Thymus (tissue), 11 donors: Measurements from ENCODE around the gene RUNX2. TPM values are rescaled to one million over a fixed set of nuclear protein-coding genes. Genes with fewer than 3 reads are reported as not detected.

Experiments
- DNase-seq, 9 donors: peaks; one replicate each; pipeline ENCODE4 v3.0.0-alpha.2; 2013; ENCODE audit warnings: low spot score in 9 of 9, low read depth in 6 of 9, missing footprints in 1 of 9
- H3K27ac ChIP-seq, 2 donors: one replicate each; pipeline ENCODE4 v1.5.1; 2013; ENCODE audit warnings: control low read depth in 1 of 2, low read depth in 1 of 2, low read length in 1 of 2, mild to moderate bottlenecking in 1 of 2, moderate library complexity in 1 of 2
- H3K27me3 ChIP-seq, 2 donors: one replicate each; pipeline ENCODE4 v1.5.1; 2013; ENCODE audit warnings: low read length in 1 of 2; ENCODE audit not compliant: control insufficient read depth in 2 of 2, insufficient read depth in 1 of 2
- H3K36me3 ChIP-seq, 2 donors: one replicate each; pipeline ENCODE4 v1.5.1; 2013; ENCODE audit warnings: low read length in 1 of 2, mild to moderate bottlenecking in 1 of 2, moderate library complexity in 1 of 2; ENCODE audit not compliant: control insufficient read depth in 2 of 2, insufficient read depth in 2 of 2
- H3K4me1 ChIP-seq, 2 donors: one replicate each; pipeline ENCODE4 v1.5.1; 2013; ENCODE audit warnings: low read length in 2 of 2; ENCODE audit not compliant: control insufficient read depth in 2 of 2, insufficient read depth in 2 of 2
- H3K4me3 ChIP-seq, 2 donors: one replicate each; pipeline ENCODE4 v1.5.1; 2013; ENCODE audit warnings: low read length in 2 of 2, control low read depth in 1 of 2, mild to moderate bottlenecking in 1 of 2
- H3K9me3 ChIP-seq, 2 donors: one replicate each; pipeline ENCODE4 v1.5.1; 2013; ENCODE audit warnings: low read length in 1 of 2, mild to moderate bottlenecking in 1 of 2; ENCODE audit not compliant: control insufficient read depth in 2 of 2, insufficient read depth in 1 of 2
- WGBS: extraction: QIAGEN DNeasy Blood & Tissue Kit; methylation state at CpG from one replicate; pipeline ENCODE4 v1.1.7; 2013; 5-methylcytosine and 5-hydroxymethylcytosine counted together
- polyA plus RNA-seq: library from polyadenylated mRNA; stranded (reverse); fragments of 200-250 nt; gene quantifications from one replicate; pipeline ENCODE4 v1.2.3, GENCODE V29; 2013
- total RNA-seq: library from RNA; stranded (reverse); fragments of 120-200 nt; gene quantifications from one replicate; pipeline ENCODE4 v1.2.4, GENCODE V29; 2013
- donor health status: healthy.

Gene RUNX2
- total and polyA plus RNA-seq, 2 donors: 3.7 to 7.1 TPM

DNA sequence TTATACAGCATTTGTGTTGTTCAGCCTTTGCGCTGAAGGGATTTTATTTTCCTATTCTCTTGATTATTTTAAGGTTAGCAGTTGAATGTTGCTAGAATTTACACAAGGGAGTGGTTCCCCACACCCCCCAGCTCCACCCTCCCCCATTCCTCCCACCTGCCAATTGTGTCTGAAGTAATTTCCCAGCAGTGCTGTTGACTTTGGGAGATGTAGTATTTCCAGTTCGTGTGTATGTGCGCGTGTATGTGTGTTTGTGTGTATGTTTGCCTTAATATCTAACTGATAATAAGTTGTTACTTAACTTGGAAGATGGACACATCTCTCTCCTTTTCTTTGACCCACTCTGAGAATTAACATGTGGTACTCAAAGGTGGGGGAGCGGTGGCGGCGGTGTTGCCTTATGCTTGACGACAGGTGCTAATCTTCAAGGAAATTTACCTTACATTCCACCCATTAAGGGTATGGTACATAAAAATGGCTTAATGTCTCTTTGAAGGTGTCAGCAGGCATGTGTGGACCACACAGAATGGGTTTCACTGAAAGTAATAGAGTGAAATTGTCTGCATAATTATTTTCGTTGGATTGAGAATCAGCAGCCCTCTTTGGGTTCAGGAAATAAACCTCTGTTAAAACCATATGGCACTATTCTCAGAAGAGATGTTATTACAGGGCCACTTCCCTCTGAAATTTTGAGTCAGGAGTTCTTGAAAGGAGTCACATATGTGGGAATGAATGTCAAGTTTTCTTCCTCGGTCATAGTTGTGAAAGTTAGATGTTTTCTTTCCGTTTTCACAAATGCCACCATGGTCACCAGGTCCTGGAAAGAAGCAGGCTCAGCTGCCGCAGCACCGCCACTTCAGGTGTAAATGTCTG, 145.2 kb downstream of the RUNX2 start:
- WGBS: 96% methylated on average over 13 of the region's 13 CpGs
- Histone ChIP-seq H3K27me3 (peaks cover 0 to 4% of the 10 kb centered on the region in 2 donors), H3K36me3 (no peaks in the 10 kb centered on the region), H3K27ac (no peak overlapping the region), H3K4me3 (no peak overlapping the region), H3K4me1 (peaks cover 0 to 3% of the 10 kb centered on the region in 2 donors), H3K9me3 (no peaks in the 10 kb centered on the region)
- no peak for DNase-seq

GRCh38 chr6:45474376-45474775, 146.2 kb downstream of the RUNX2 start:
- 95% methylated on average over 2 of the region's 2 CpGs for WGBS
- Histone ChIP-seq H3K36me3 (no peaks in the 10 kb centered on the region), H3K27ac (no peak overlapping the region), H3K27me3 (peaks cover 0 to 4% of the 10 kb centered on the region in 2 donors), H3K4me3 (no peak overlapping the region), H3K4me1 (peaks cover 0 to 3% of the 10 kb centered on the region in 2 donors), H3K9me3 (no peaks in the 10 kb centered on the region)
- no peak for DNase-seq

GRCh38 chr6:45476341-45476740, 148.2 kb downstream of the RUNX2 start:
- WGBS: 97% methylated on average over 2 of the region's 2 CpGs
- Histone ChIP-seq H3K4me1 (peaks cover 0 to 9% of the 10 kb centered on the region in 2 donors), H3K4me3 (no peak overlapping the region), H3K27ac (no peak overlapping the region), H3K9me3 (no peaks in the 10 kb centered on the region), H3K36me3 (no peaks in the 10 kb centered on the region), H3K27me3 (peaks cover 0 to 4% of the 10 kb centered on the region in 2 donors)
- DNase-seq: no peak

- Histone ChIP-seq H3K4me1 (peaks cover 0 to 9% of the 10 kb centered on the region in 2 donors), H3K36me3 (no peaks in the 10 kb centered on the region), H3K4me3 (no peak overlapping the region), H3K27ac (no peak overlapping the region), H3K27me3 (peaks cover 0 to 9% of the 10 kb centered on the region in 2 donors), H3K9me3 (no peaks in the 10 kb centered on the region)
- 91% methylated on average over 2 of the region's 2 CpGs for WGBS
- DNase-seq: no peak
Measured at GRCh38 chr6:45477278-45477677, 149.1 kb downstream of the RUNX2 start.

GRCh38 chr6:45477790-45478189, 149.7 kb downstream of the RUNX2 start:
- H3K27ac ChIP-seq: no peak overlapping the region
- H3K36me3 ChIP-seq: no peaks in the 10 kb centered on the region
- H3K4me1 ChIP-seq: peaks cover 0 to 9% of the 10 kb centered on the region in 2 donors
- peaks cover 0 to 9% of the 10 kb centered on the region in 2 donors for H3K27me3 ChIP-seq
- peak in 1 of 9 donors; percentile 47 for DNase-seq
- WGBS: 9% methylated on average over 3 of the region's 3 CpGs
- H3K4me3 ChIP-seq: no peak overlapping the region
- no peaks in the 10 kb centered on the region for H3K9me3 ChIP-seq

- Histone ChIP-seq H3K4me1 (peaks cover 0 to 9% of the 10 kb centered on the region in 2 donors), H3K27ac (no peak overlapping the region), H3K36me3 (no peaks in the 10 kb centered on the region), H3K27me3 (peaks cover 3 to 9% of the 10 kb centered on the region in 2 donors), H3K9me3 (no peaks in the 10 kb centered on the region), H3K4me3 (no peak overlapping the region)
- 74% methylated on average over 2 of the region's 2 CpGs for WGBS
- DNase-seq: no peak
Measured at GRCh38 chr6:45478240-45478639, 150.1 kb downstream of the RUNX2 start.

GRCh38 chr6:45479834-45480751, 152.0 kb downstream of the RUNX2 start:
- WGBS: 55% methylated on average over 7 of the region's 7 CpGs
- DNase-seq: peak in 1 of 9 donors; percentile 53

GRCh38 chr6:45480752-45481415, 152.8 kb downstream of the RUNX2 start:
- H3K27ac ChIP-seq: no peak overlapping the region
- WGBS: 79% methylated on average over 7 of the region's 7 CpGs
- no peaks in the 10 kb centered on the region for H3K36me3 ChIP-seq
- H3K4me1 ChIP-seq: peaks cover 0 to 9% of the 10 kb centered on the region in 2 donors
- no peak overlapping the region for H3K4me3 ChIP-seq
- H3K27me3 ChIP-seq: peaks cover 9 to 25% of the 10 kb centered on the region in 2 donors
- DNase-seq: no peak
- no peaks in the 10 kb centered on the region for H3K9me3 ChIP-seq

More at GRCh38 chr6:45479834-45480751, 152.0 kb downstream of the RUNX2 start:
- Histone ChIP-seq H3K36me3 (no peaks in the 10 kb centered on the region), H3K27ac (no peak overlapping the region), H3K9me3 (no peaks in the 10 kb centered on the region), H3K27me3 (peaks cover 9 to 23% of the 10 kb centered on the region in 2 donors), H3K4me1 (peaks cover 0 to 9% of the 10 kb centered on the region in 2 donors), H3K4me3 (no peak overlapping the region)
